ENCODE measurements around the gene PRDM16.

PRDM16 gene

DNA sequence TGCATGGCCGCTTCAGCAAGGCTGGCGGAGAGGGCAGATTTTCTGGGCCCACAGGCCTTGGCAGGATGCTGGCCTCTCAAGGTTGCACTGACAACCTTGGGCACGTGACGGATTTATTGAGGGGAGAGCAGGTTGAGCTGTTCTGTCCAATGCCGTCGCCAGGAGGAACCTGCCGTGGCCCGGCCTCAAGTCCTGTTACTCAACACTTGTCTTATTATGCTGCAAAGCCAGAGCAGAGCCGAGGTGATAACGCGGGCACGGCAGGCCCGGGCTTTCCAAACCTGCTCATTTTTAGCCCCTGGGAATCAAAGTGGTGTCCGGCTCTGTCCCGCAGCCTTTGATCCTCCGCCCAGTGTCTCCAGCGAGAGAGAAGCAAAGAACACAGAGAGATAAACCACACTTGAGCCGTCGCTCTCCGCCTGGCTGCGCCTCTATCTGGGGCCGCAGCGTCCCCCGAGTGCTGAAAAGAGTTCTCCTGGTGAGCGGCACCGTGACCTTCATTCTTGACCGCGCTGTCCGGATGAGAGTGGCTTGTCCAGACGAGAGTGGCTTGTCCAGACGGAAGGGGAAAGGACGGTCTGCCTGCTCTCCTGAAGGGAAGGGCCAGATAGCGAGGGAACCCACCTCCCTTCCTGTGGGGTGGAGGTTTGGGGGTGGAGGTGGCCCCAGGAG is 223.2 kb downstream of the PRDM16 start:
- no peak overlapping the region for H3K27ac ChIP-seq
- no peak for TF ChIP-seq CTCF (conservative IDR thresholded peaks at IDR 0.05)
- no peak for TF ChIP-seq ZFX (IDR thresholded peaks at IDR 0.05)

DNA sequence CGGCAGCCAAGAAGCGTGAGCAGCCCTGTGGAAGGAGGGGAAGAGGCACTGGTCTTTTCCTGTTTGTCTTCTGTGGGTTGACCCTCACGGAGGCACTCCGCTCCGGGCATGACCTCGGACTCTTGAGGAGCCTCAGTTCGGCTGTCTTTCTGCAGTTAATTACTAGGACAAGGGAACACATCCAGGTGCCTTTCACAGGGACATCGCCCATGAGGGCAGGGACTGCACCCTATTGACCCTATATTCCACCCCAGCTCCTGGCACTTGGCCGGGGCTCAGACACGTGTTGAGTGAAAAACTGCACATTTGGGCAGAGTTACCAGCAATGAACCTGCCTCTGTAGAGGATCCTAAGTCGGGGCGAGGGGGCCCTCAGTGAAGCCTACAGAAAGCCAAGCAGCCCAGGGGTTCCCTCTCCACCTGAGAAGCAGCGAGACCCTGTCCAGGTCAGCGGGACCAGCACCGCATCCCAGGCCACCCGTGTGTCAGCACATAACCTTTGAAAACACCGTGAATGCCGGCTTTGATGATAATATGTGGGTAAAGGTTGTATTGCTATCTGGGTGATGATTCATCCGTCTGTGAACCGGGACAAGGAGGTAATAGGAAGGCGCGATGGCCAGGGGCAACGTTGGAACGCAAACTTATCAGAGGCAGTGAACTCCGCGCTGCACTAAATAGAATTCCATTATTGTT is 224.0 kb downstream of the PRDM16 start:
- no peak overlapping the region for H3K27ac ChIP-seq
- no peak for TF ChIP-seq CTCF (conservative IDR thresholded peaks at IDR 0.05)
- no peak for TF ChIP-seq ZFX (IDR thresholded peaks at IDR 0.05)

- H3K27ac ChIP-seq = no peak overlapping the region
- TF ChIP-seq ZFX (IDR thresholded peaks at IDR 0.05) (no peak), CTCF (conservative IDR thresholded peaks at IDR 0.05) (no peak)
These were observed 224.6 kb downstream of the PRDM16 start for GRCh38 chr1:3293563-3294080.

DNA sequence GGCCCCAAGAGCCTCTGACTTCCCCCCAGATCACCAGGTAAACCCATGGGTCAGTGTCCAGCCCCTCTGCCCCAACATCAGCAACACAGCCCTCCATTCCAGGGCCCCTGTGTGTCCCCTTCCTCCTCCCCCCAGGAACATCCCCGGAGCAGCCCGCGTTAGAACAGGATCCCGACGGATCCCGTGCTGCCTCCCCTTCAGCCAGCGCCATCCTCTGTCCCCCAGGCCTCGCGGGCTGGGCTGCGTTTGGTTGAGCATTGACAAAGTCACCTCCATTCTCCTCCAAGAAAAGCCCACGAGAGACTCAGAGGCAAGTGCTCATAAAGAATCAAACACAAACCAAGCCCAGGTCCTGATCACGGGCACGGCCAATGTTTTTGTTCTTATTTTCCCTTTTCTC is 225.4 kb downstream of the PRDM16 start:
- H3K27ac ChIP-seq = no peak overlapping the region
- TF ChIP-seq ZFX (IDR thresholded peaks at IDR 0.05) (no peak), CTCF (conservative IDR thresholded peaks at IDR 0.05) (no peak)

DNA sequence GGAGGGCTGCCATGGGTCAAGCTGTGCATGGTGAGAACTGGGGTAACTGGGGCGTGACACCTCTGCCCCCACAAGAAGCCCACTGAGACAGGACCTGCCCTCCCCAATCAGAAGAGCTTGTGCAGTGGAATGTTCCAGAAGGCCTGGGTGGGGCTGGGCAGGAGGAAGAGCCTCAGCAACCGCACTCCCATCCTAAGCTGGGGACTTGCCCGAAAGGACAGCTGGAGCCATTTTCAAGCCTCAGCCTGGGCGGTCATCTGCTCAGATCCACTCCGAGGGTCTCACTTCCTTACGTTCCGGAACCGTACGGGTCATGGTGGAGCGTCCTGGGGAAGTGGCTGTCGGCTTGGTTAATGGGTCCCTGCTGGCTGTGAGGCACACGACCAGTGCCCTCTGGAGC is 226.8 kb downstream of the PRDM16 start:
- no peak overlapping the region for H3K27ac ChIP-seq
- TF ChIP-seq ZFX (IDR thresholded peaks at IDR 0.05) = no peak

- no peak for TF ChIP-seq CTCF (conservative IDR thresholded peaks at IDR 0.05)
- no peak for TF ChIP-seq ZFX (IDR thresholded peaks at IDR 0.05)
- no peak overlapping the region for H3K27ac ChIP-seq
These were observed 227.3 kb downstream of the PRDM16 start for GRCh38 chr1:3296326-3296725.

DNA sequence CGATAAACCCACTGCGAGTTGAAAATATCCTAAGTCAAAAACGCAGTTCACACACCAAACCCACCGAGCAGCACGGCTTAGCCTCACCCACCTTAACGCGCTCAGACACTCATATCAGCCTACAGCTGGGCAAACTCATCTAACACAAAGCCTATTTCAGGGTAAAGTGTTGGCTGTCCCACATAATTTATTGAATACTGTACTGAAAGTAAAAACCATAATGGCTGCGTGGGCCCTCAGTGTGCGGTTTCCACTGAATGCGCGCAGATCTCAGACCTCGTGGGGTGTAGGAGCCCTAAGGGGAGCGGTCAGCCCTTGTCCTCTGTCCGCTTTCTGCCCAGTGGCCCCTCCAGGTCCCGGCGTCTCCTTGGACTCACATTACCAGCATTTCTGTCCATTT is 227.8 kb downstream of the PRDM16 start:
- TF ChIP-seq CTCF (conservative IDR thresholded peaks at IDR 0.05) (no peak), ZFX (IDR thresholded peaks at IDR 0.05) (no peak)
- H3K27ac ChIP-seq = no peak overlapping the region

Data from C4-2B (cell line).